Limb (tissue), 2 donors: ENCODE data around the gene NUMB.
A peak's percentile ranks its signal among the peaks of the same experiment; 100 is the strongest.

Source experiments
- DNase-seq, 2 donors: peaks; one replicate each; pipeline ENCODE4 v3.0.0-alpha.2; 2016; ENCODE audit errors: extremely low spot score in 2 of 2

NUMB gene

DNA sequence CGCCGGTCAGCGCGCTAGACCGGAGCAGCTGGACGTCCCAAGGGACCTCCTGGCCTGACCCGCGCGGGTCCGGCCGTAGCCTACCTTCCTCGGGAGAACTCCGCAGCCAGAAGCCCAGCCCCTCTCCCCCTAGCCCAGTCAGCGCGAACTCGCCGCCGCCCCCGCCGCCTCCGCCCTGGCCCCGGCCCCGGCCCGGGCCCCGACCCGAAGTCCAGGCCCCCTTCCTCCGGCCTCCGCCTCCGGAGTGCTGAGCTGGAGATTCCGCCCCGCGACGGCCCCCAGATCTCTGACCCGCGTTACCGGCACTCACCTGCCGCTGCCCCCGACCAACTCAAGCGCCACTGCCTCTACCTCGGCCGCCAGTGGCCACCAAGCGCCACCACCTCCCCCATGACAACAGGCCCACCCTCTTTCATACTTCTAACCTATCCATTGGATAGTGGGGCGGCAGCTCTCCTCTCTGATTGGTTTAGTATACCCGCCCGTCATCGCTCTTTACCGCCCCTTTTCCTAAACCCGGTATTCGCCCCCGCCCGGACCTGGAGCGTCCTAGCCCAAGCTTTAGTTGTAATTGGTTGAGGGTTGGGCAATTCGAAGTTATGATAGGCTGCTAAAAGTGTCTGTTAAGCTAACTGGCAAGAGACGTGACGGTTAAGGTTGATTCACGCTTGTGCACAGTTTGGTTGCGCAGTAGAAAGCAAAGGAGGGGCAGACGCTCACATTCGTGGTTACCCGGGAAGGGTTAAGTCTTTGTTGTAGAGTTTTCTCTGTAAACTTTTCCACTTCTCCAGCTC is at the start of gene NUMB:
Gene NUMB, minus strand, starts transcription at position 364 of the 794 bp plus-strand sequence. CDS start 102,795 bp downstream, outside the sequence.
- peak; percentile 97 to 99 for DNase-seq

- DNase-seq, result no peak
Measured at GRCh38 chr14:73503648-73504047, 45.3 kb upstream of the NUMB start.

DNA sequence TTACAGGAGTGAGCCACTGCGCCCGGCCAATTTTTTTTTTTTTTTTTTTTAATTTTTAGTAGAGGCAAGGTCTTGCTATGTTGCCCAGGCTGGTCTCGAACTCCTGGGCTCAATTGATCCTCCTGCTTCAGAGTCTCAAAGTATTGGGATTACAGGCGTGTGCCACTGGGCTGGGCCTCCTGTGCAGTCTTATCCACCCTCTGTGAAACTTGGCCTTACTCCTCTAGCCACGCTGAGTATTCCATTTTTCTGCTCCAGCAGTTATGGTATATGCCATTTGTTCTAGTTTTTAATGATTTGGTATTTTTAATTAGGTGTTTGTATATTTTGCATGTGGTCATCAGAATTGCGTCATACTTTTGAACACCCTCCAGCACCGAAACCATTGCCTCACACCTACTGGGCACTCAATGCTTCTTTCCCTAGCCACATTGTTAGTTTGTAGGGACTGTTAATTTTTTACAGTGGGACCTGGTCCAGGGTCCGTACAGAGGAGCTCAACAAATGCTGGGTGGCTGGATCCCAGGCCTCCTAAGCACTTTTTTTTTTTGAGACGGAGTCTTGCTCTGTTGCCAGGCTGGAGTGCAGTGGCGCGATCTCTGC is 43.8 kb upstream of the NUMB start:
- DNase-seq, result no peak

GRCh38 chr14:73500360-73500759 is 42.0 kb upstream of the NUMB start:
- no peak for DNase-seq

DNA sequence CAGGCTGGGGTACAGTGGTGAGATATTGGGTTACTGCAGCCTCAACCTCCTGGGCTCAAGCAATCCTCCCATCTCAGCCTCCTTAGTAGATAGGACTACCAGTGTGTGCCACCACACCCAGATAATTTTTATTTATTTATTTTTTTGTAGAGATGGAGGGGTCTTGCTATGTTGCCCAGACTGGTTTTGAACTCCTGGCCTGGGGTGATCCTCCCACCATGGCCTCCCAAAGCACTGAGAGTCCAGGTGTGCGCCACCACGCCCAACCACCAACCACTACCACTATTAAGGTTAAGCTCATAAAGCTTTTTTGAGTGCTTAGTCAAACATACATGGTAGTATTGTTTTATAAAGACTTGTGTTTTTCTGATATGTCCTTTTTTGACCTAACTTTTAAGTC is 36.2 kb upstream of the NUMB start:
- no peak for DNase-seq

- no peak for DNase-seq
Measured at GRCh38 chr14:73492670-73493069, 34.3 kb upstream of the NUMB start.

DNA sequence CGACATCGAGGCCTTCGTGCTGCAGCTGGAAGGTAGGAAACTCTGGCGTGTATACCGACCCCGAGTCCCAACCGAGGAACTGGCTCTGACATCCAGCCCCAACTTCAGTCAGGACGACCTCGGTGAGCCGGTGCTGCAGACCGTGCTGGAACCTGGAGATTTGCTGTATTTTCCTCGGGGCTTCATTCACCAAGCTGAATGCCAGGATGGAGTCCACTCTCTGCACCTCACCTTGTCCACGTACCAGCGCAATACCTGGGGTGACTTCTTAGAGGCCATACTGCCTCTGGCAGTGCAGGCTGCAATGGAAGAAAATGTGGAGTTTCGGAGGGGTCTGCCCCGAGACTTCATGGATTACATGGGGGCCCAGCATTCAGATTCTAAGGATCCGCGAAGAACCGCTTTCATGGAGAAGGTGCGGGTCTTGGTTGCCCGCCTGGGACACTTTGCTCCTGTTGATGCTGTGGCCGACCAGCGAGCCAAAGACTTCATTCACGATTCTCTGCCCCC is 33.8 kb upstream of the NUMB start:
- DNase-seq, result no peak

- DNase-seq, result peak in 1 of 2 donors; percentile 65
Measured at GRCh38 chr14:73491256-73492042, 33.1 kb upstream of the NUMB start.

GRCh38 chr14:73489481-73490175 is 31.3 kb upstream of the NUMB start:
- no peak for DNase-seq

DNA sequence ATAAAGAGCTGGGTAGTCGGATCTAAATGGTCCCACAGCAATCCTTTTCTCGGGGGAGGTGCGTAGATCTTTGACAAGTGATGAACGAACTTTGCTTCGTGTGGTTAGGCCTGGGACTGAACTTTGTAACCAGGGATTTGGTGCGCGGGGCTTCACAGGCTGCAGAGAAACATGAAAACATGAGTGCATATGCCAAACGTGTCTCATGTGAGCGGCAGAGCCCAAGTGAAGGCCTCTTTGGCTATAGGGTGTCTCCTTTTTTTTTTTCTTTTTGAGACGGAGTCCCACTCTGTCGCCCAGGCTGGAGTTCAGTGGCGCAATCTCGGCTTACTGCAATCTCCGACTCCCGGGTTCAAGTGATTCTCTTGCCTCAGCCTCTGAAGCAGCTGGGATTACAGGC is 20.3 kb upstream of the NUMB start:
- no peak for DNase-seq

- no peak for DNase-seq
Measured at GRCh38 chr14:73477618-73478266, 19.4 kb upstream of the NUMB start.

- no peak for DNase-seq
Measured at GRCh38 chr14:73476451-73476931, 18.1 kb upstream of the NUMB start.

DNA sequence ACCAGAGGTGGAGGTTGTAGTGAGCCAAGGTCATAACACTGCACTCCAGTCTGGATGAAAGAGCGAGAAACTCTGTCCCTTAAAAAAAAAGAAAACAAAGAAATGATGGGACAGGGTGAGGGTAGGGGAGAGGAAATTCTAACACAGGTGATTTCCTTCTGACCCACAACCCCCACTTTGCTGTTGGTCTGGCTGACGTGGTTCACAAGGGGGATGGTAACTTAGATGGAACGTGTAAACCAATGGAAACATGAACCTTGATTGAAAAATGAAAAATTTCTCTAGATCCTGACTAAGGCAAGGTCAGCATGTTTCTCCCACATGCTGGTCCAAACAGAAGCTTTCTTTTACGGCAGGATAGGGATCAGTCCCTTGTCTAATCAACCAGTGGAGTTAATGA is 16.6 kb upstream of the NUMB start:
- DNase-seq, result no peak

DNA sequence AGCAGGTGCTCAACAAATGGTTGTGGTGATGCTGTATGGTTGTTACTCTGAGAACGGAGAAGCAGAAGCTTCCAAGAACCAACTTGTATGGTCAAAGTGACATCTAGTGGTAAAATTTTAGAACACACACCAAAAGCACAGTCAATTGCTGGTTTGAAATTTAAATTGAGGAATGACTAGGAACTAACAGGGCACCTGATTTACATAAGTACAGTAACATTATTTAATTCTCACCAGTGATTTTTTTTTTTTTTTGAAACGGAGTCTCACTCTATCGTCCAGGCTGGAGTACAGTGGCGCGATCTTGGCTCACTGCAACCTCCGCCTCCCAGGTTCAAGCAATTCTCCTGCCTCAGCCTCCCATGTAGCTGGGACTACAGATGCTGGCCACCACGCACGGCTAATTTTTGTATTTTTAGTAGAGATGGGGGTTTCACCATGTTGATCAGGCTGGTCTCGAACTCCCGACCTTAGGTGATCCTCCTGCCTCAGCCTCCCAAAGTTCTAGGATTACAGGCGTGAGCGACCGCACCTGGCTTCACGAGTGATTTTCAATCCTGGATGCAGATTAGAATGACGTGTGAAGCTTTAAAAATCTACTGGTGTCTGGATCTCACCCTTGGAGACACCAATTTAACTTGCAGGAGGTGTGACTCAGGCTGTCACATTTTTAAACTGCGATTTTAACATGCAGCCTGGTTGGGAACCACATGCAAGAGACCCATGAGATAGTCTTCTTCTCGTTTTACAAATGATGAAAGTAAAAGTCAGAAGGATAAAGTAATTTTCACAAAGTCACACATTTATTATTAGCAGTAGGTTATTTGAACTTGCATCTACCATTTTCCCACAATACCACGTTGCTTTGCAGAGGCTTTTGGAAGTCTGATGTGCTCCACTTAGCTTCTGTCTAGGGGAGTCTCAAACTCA is 14.1 kb upstream of the NUMB start:
- peak in 1 of 2 donors; percentile 82 for DNase-seq

DNA sequence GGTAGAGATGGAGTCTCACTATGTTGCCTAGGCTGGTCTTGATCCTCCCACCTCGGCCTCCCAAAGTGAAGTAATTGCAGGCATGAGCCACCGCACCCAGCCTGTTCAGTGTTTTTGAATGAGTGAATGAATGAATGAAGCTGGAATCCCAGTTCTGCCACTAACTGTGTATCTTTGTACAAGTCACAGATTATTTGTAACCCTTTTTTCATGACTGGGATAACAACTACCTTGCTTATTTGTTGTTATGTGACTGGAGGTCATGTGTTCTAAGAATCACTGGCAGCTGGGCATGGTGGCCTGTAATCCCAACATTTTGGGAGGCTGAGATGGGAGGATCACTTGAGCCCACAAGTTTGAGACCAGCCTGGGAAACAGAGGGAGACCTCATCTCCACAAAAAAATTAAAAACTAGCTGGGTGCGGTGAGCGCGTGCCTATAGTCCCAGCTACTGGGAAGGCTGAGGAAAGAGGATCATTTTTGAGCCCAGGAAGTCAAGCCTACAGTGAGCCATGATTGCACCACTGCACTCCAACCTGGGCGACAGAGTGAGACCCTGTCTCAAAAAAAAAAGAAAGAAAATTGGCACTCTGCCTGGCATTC is 13.3 kb upstream of the NUMB start:
- no peak for DNase-seq

GRCh38 chr14:73468828-73469375 is 10.6 kb upstream of the NUMB start:
- DNase-seq, result no peak

- DNase-seq, result no peak
Measured at GRCh38 chr14:73467800-73468199, 9.5 kb upstream of the NUMB start.

DNA sequence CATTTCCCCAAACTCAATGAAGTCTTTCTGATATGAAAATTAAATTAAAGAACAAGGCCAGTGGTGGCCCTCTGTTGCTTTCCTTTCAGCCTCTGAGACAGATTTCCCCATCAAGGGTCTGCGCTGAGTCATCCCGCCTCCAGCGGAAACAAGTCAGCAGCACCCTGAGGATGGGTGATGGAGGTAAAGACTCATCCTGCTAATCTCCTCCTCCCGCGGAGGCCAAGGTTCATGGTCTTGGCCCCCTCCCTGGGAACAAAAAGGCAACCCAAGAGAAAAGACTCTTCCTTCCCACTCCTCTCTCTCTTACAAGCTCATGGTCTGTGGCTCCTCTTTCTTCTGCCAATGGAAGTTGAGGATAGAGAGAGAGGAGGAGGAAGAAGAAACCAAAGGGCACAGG is 9.0 kb upstream of the NUMB start:
- no peak for DNase-seq

DNA sequence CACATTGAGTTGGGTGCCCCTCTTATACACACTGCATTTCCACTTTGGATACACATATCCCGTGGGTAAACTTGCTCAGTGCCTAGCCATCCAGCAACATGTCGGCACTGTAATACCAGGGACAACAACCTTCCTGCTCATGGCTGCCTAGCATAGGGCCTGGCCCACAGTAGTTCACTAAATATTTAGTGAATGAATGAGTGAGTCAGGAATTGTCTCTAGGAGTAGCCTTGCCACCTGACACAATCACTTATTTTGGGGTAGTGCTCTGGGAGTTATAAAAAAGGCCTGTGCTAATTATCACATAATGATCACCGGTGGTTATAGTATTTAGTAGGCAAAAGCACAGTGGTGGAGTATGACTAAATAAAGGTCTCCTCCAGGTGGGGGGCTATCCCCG is 8.5 kb upstream of the NUMB start:
- DNase-seq, result no peak
